Tibial nerve (tissue), 4 donors: ENCODE measurements around the gene AZI2.

Experiments
- EP300 ChIP-seq, 2 donors: sonication (generic); formaldehyde crosslinking; IDR thresholded peaks; one replicate each; pipeline ENCODE4 v1.6.1; 2017; ENCODE audit warnings: antibody characterized with exemption in 2 of 2, mild to moderate bottlenecking in 1 of 2
- POLR2A ChIP-seq, 2 donors: fragments of 450-650 bp; IDR thresholded peaks; one replicate each; pipeline ENCODE4 v1.6.1; 2017; ENCODE audit warnings: antibody characterized with exemption in 2 of 2, mild to moderate bottlenecking in 2 of 2, moderate library complexity in 2 of 2
- TF ChIP-seq, protein P1 (sequence below), 5 experiments: fragments of 200-600 bp in 3 of 5; fragments of 450-650 bp in 2 of 5; sonication (generic) in 3 of 5; IDR thresholded peaks; one replicate each; pipeline ENCODE4 v1.5.1; 2016 to 2019; ENCODE audit warnings: antibody characterized with exemption in 5 of 5, mild to moderate bottlenecking in 3 of 5, moderate library complexity in 2 of 5

- TF ChIP-seq, protein P1, sequence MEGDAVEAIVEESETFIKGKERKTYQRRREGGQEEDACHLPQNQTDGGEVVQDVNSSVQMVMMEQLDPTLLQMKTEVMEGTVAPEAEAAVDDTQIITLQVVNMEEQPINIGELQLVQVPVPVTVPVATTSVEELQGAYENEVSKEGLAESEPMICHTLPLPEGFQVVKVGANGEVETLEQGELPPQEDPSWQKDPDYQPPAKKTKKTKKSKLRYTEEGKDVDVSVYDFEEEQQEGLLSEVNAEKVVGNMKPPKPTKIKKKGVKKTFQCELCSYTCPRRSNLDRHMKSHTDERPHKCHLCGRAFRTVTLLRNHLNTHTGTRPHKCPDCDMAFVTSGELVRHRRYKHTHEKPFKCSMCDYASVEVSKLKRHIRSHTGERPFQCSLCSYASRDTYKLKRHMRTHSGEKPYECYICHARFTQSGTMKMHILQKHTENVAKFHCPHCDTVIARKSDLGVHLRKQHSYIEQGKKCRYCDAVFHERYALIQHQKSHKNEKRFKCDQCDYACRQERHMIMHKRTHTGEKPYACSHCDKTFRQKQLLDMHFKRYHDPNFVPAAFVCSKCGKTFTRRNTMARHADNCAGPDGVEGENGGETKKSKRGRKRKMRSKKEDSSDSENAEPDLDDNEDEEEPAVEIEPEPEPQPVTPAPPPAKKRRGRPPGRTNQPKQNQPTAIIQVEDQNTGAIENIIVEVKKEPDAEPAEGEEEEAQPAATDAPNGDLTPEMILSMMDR (IDR thresholded peaks at IDR 0.05): no peak
- TF ChIP-seq POLR2A (IDR thresholded peaks at IDR 0.05): no peak
- TF ChIP-seq EP300 (IDR thresholded peaks at IDR 0.05): no peak
These were observed 27.6 kb downstream of the AZI2 start for GRCh38 chr3:28320981-28321380.
